ENCODE measurements around the gene SORBS1.

SORBS1 gene

GRCh38 chr10:95538412-95538811 lies 22.8 kb downstream of the SORBS1 start:
- DNase-seq = no peak

- no peak for DNase-seq
Observed at GRCh38 chr10:95537542-95537927, 23.6 kb downstream of the SORBS1 start.

GRCh38 chr10:95536894-95537541 lies 24.2 kb downstream of the SORBS1 start:
- no peak for DNase-seq

GRCh38 chr10:95536017-95536416 lies 25.2 kb downstream of the SORBS1 start:
- DNase-seq = no peak

GRCh38 chr10:95535526-95535925 lies 25.6 kb downstream of the SORBS1 start:
- DNase-seq = no peak

GRCh38 chr10:95533590-95533989 lies 27.6 kb downstream of the SORBS1 start:
- DNase-seq = no peak

GRCh38 chr10:95532536-95532935 lies 28.6 kb downstream of the SORBS1 start:
- no peak for DNase-seq

- no peak for DNase-seq
Observed at GRCh38 chr10:95531994-95532399, 29.2 kb downstream of the SORBS1 start.

GRCh38 chr10:95531058-95531809 lies 29.9 kb downstream of the SORBS1 start:
- DNase-seq = no peak

GRCh38 chr10:95530561-95530960 lies 30.6 kb downstream of the SORBS1 start:
- no peak for DNase-seq

GRCh38 chr10:95530029-95530428 lies 31.1 kb downstream of the SORBS1 start:
- DNase-seq = no peak

- DNase-seq = no peak
Observed at GRCh38 chr10:95526044-95526443, 35.1 kb downstream of the SORBS1 start.

GRCh38 chr10:95525033-95525418 lies 36.1 kb downstream of the SORBS1 start:
- no peak for DNase-seq

- DNase-seq = no peak
Observed at GRCh38 chr10:95524358-95525032, 36.7 kb downstream of the SORBS1 start.

- DNase-seq = no peak
Observed at GRCh38 chr10:95522117-95522516, 39.1 kb downstream of the SORBS1 start.

GRCh38 chr10:95520617-95521016 lies 40.6 kb downstream of the SORBS1 start:
- DNase-seq = no peak

- no peak for DNase-seq
Observed at GRCh38 chr10:95518455-95519452, 42.4 kb downstream of the SORBS1 start.

- no peak for DNase-seq
Observed at GRCh38 chr10:95517536-95518454, 43.4 kb downstream of the SORBS1 start.

GRCh38 chr10:95516774-95517373 lies 44.3 kb downstream of the SORBS1 start:
- DNase-seq = no peak

GRCh38 chr10:95513941-95514392 lies 47.2 kb downstream of the SORBS1 start:
- DNase-seq = no peak

GRCh38 chr10:95513008-95513589 lies 48.1 kb downstream of the SORBS1 start:
- DNase-seq = no peak

Measured in DMS79 (cell line).